Transverse colon (tissue), 4 donors: ENCODE data around the gene TM4SF18. TPM values are rescaled to one million over a fixed set of nuclear protein-coding genes. Genes with fewer than 3 reads are reported as not detected.

Source experiments
- total RNA-seq, 4 donors: library from RNA; depleted of rRNA; stranded (reverse); fragments of >200 nt; gene quantifications; one replicate each; pipeline ENCODE4 v1.1.0, GENCODE V29; 2016

Gene TM4SF18
- total RNA-seq, 4 donors from 2014 or later, result 0.80 to 1.4 (median 0.82) TPM; not detected in 1

Other genes with a start within 250 kb of the TM4SF18 start
- 10 to 100 TPM in 2 of 4 donors, 1 to 10 TPM in 2; 3.0 to 13.5 (median 7.2) TPM for gene HLTF, start 247.1 kb downstream of the TM4SF18 start, total RNA-seq
- 10 to 100 TPM in 3 of 4 donors, 1 to 10 TPM in 1; 10.0 to 20.2 (median 17.9) TPM for gene HPS3, start 204.0 kb downstream of the TM4SF18 start, total RNA-seq
- gene CP, start 111.8 kb downstream of the TM4SF18 start, total RNA-seq, result 10 to 100 TPM in 1 of 4 donors, 1 to 10 TPM in 1, under 1 TPM in 1, not detected in 1; 0.80 to 19.5 (median 7.0) TPM
- 100 to 1,000 TPM in 1 of 4 donors, 10 to 100 TPM in 3; 21.3 to 109 (median 32.3) TPM for gene TM4SF1, start 44.0 kb upstream of the TM4SF18 start, total RNA-seq
- 1 to 10 TPM in 1 of 4 donors, under 1 TPM in 1, not detected in 2; 0.95 to 3.1 TPM for gene TM4SF4, start 141.1 kb upstream of the TM4SF18 start, total RNA-seq